HL-60 (cell line): ENCODE measurements around the gene NOTUM.

Source experiments
- CTCF ChIP-seq: IDR thresholded peaks from one replicate; pipeline ENCODE4 v1.5.1; 2011; ENCODE audit warnings: low read length, control low read depth, inconsistent platforms; ENCODE audit not compliant: insufficient read depth
- REST ChIP-seq: IDR thresholded peaks from 2 replicates; pipeline ENCODE4 v1.6.1; 2012; ENCODE audit warnings: low read depth; ENCODE audit not compliant: insufficient replicate concordance
- SPI1 ChIP-seq: IDR thresholded peaks from 2 replicates; pipeline ENCODE4 v1.6.1; 2012; ENCODE audit warnings: low read depth, mild to moderate bottlenecking, borderline replicate concordance

- no peak for TF ChIP-seq CTCF
- no peak for TF ChIP-seq SPI1
- no peak for TF ChIP-seq REST
These were observed 39.2 kb upstream of the NOTUM start for GRCh38 chr17:81999976-82000802.
